ENCODE data around the gene VASN.

DNA sequence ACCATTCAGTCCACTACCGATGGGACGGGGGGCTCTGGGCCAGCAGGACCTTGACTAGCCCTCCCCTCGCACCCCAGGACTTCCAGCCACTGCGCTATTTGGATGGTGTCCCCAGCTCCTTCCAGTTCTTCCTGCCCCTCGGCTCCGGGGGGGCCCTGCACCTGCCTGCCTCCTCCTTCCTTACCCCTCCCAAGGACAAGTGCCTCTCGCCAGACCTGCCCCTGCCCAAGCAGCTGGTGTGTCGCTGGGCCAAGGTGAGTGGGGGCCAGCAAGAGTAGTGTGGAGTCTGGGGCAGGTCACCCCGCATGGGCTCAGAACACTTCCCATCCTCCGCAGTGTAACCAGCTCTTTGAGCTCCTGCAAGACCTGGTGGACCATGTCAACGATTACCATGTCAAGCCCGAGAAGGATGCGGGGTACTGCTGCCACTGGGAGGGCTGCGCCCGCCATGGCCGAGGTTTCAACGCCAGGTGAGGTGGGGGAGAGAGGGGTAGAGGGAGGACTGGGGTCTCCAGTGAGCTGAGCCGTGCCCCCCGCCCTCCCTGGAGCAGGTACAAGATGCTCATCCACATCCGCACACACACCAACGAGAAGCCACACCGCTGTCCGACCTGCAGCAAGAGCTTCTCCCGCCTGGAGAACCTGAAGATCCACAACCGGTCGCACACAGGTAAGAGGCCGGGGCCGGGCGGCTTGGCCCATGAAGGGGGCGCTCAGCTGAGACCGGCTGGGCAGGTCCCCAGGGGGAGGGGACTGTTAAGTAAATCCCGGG is 36.7 kb upstream of the VASN start:
- no peak for TF ChIP-seq POLR2AphosphoS5 (IDR thresholded peaks at IDR 0.05; ENCODE audit: low read depth, low read length)
- TF ChIP-seq POLR2A (IDR thresholded peaks at IDR 0.05; ENCODE audit: low read depth, low read length) = no peak
- no peak for TF ChIP-seq TAF1 (IDR thresholded peaks at IDR 0.05; ENCODE audit: low read depth, low read length)
- no peak for TF ChIP-seq SPI1 (IDR thresholded peaks at IDR 0.05; ENCODE audit: low read depth, low read length)
- TF ChIP-seq PAX5 (IDR thresholded peaks at IDR 0.05; ENCODE audit: insufficient read depth, low read length, severe bottlenecking) = no peak
- no peak for TF ChIP-seq POU2F2 (IDR thresholded peaks at IDR 0.05; ENCODE audit: low read depth, low read length)

Data from GM12891 (cell line).